A549 (cell line): ENCODE measurements around the gene FAM50A. TPM values are rescaled to one million over a fixed set of nuclear protein-coding genes. Genes with fewer than 3 reads are reported as not detected.

Source experiments
- ATAC-seq, 2 experiments: fragments of 200-7000 bp in 1 of 2; fragments of >200 bp in 1 of 2; cut with Nextera tagmentation in 1 of 2; cut with Tn5 transposase in 1 of 2; 3 replicates each; pipeline versions ENCODE4 v1.8.0 to v1.9.1; 2018 to 2020; ENCODE audit warnings: mild to moderate bottlenecking in 1 of 2, moderate library complexity in 1 of 2
- CTCF ChIA-PET: fragments of 300-600 bp; sonication (Branson Sonifier 250); formaldehyde crosslinking; extraction: SDS; loops from one replicate; lab custom pipeline; 2021; ENCODE audit warnings: antibody characterized with exemption, inconsistent platforms; lab: Yijun Ruan, JAX
- POLR2A ChIA-PET: fragments of 350-600 bp; formaldehyde crosslinking; extraction: SDS; loops from one replicate; lab custom pipeline; 2021; ENCODE audit warnings: antibody characterized with exemption, inconsistent platforms; lab: Yijun Ruan, JAX
- DNase-seq, 2 experiments: peaks; one replicate each; pipeline versions ENCODE4 v3.0.0 to v3.0.0-alpha.2; 2011 to 2016; ENCODE audit warnings: low read depth in 1 of 2, low spot score in 1 of 2
- FAIRE-seq: peaks from 2 replicates; lab custom pipeline; 2011; peaks lifted over from hg19 to GRCh38; lab: Jason Lieb, UNC
- H3K27ac ChIP-seq, 2 experiments: fragments of >200 bp; sonication (Bioruptor Twin); formaldehyde crosslinking; 3 replicates each; pipeline ENCODE4 v1.5.1; 2016 to 2017
- H3K4me1 ChIP-seq: fragments of >200 bp; sonication (Bioruptor Twin); formaldehyde crosslinking; 3 replicates; pipeline ENCODE4 v1.6.1; 2016
- H3K4me2 ChIP-seq: fragments of >200 bp; sonication (Bioruptor Twin); formaldehyde crosslinking; 3 replicates; pipeline ENCODE4 v1.6.1; 2016
- H3K4me3 ChIP-seq: fragments of >200 bp; sonication (Bioruptor Twin); formaldehyde crosslinking; 3 replicates; pipeline ENCODE4 v1.5.1; 2016
- H3K9me3 ChIP-seq: fragments of >200 bp; sonication (Bioruptor Twin); formaldehyde crosslinking; 3 replicates; pipeline ENCODE4 v1.6.1; 2016
- CEBPB ChIP-seq, 2 experiments: fragments of >200 bp in 1 of 2; sonication (Bioruptor Twin) in 1 of 2; formaldehyde crosslinking in 1 of 2; IDR thresholded peaks; 2 replicates each; pipeline ENCODE4 v1.6.1; 2012 to 2016
- CHD2 ChIP-seq: fragments of 150-350 bp; IDR thresholded peaks from 2 replicates; pipeline ENCODE4 v1.6.1; 2014; ENCODE audit warnings: low read length; ENCODE audit not compliant: partially characterized antibody
- EHF ChIP-seq: fragments of 250-450 bp; sonication (Bioruptor Pico); IDR thresholded peaks from 2 replicates; pipeline ENCODE4 v1.5.0; 2020; ENCODE audit warnings: mild to moderate bottlenecking
- EHMT2 ChIP-seq: fragments of 200-600 bp; sonication (generic); IDR thresholded peaks from 2 replicates; pipeline ENCODE4 v1.6.1; 2016; ENCODE audit warnings: antibody characterized with exemption, low read depth, mild to moderate bottlenecking, moderate library complexity
- EP300 ChIP-seq, 2 experiments: fragments of >200 bp; sonication (Bioruptor Twin); formaldehyde crosslinking; IDR thresholded peaks; 2 replicates in 1 of 2; 3 replicates in 1 of 2; pipeline ENCODE4 v1.6.1; 2016 to 2017
- ESRRA ChIP-seq: fragments of 150-350 bp; IDR thresholded peaks from 2 replicates; pipeline ENCODE4 v1.6.1; 2014; ENCODE audit warnings: mild to moderate bottlenecking, low read length, borderline replicate concordance
- FOSL2 ChIP-seq, 2 experiments: fragments of 450-650 bp in 1 of 2; fragments of >200 bp in 1 of 2; sonication (Bioruptor Twin) in 1 of 2; formaldehyde crosslinking; IDR thresholded peaks; 2 replicates each; pipeline versions ENCODE4 v1.5.0 to v1.6.1; 2016 to 2020; ENCODE audit warnings: mild to moderate bottlenecking in 1 of 2, moderate library complexity in 1 of 2
- GATA3 ChIP-seq: IDR thresholded peaks from 2 replicates; pipeline ENCODE4 v1.6.1; 2012; ENCODE audit warnings: borderline replicate concordance
- HOXA7 ChIP-seq: fragments of 250-450 bp; sonication (Bioruptor Pico); IDR thresholded peaks from 2 replicates; pipeline ENCODE4 v1.5.0; 2020; ENCODE audit warnings: mild to moderate bottlenecking, moderate library complexity
- HOXB13 ChIP-seq: fragments of 250-450 bp; sonication (Bioruptor Pico); IDR thresholded peaks from 2 replicates; pipeline ENCODE4 v1.5.0; 2020; ENCODE audit warnings: low read depth, mild to moderate bottlenecking, moderate library complexity
- JUNB ChIP-seq: fragments of >200 bp; sonication (Bioruptor Twin); formaldehyde crosslinking; IDR thresholded peaks from 2 replicates; pipeline ENCODE4 v1.6.1; 2016
- KDM5A ChIP-seq: fragments of 200-600 bp; sonication (generic); IDR thresholded peaks from 2 replicates; pipeline ENCODE4 v1.6.1; 2016; ENCODE audit warnings: antibody characterized with exemption, mild to moderate bottlenecking
- NPAS2 ChIP-seq: fragments of 250-450 bp; sonication (Bioruptor Pico); IDR thresholded peaks from 2 replicates; pipeline ENCODE4 v1.8.0; 2022; ENCODE audit warnings: mild to moderate bottlenecking, moderate library complexity, borderline replicate concordance
- NR3C1 ChIP-seq: fragments of >200 bp; sonication (Bioruptor Twin); formaldehyde crosslinking; IDR thresholded peaks from 3 replicates; pipeline ENCODE4 v1.6.1; 2017
- RCOR1 ChIP-seq: fragments of 150-350 bp; IDR thresholded peaks from 2 replicates; pipeline ENCODE4 v1.6.1; 2014; ENCODE audit warnings: antibody characterized with exemption, low read length, low read depth
- RNF2 ChIP-seq: fragments of 200-600 bp; sonication (generic); IDR thresholded peaks from 2 replicates; pipeline ENCODE4 v1.6.1; 2016; ENCODE audit warnings: low read depth, mild to moderate bottlenecking, antibody characterized with exemption, moderate library complexity, borderline replicate concordance
- WGBS: methylation state at CpG from one replicate; pipeline ENCODE4 v1.1.6; 2017; ENCODE audit errors: missing lambda C conversion rate; 5-methylcytosine and 5-hydroxymethylcytosine counted together
- polyA plus RNA-seq, 4 experiments: library from polyadenylated mRNA; depleted of rRNA in 3 of 4; stranded (reverse); fragments of >200 nt; fragmentation: RNase III in 1 of 4; extraction: RNeasy Plus Mini Kit Qiagen cat#74134 plus additional on column Dnase treatment in 1 of 4; gene quantifications; 2 replicates in 3 of 4; 3 replicates in 1 of 4; pipeline ENCODE4 v1.2.3, GENCODE V29; 2011 to 2017
- TF ChIP-seq, protein P1 (sequence below): fragments of >200 bp; sonication (Bioruptor Twin); formaldehyde crosslinking; IDR thresholded peaks from 2 replicates; pipeline ENCODE4 v1.6.1; 2016
- TF ChIP-seq, protein P2 (sequence below): fragments of >200 bp; sonication (Bioruptor Twin); formaldehyde crosslinking; IDR thresholded peaks from 3 replicates; pipeline ENCODE4 v1.5.1; 2016
- TF ChIP-seq, protein P3 (sequence below): IDR thresholded peaks from 2 replicates; pipeline ENCODE4 v1.6.1; 2012
- TF ChIP-seq, protein P4 (sequence below): IDR thresholded peaks from 2 replicates; pipeline ENCODE4 v1.6.1; 2012; ENCODE audit warnings: low read depth, borderline replicate concordance

Gene FAM50A
- polyA plus RNA-seq, 2 of the 4 experiments (the other 2 are of a cell fraction) = 57.8 to 123 TPM

DNA sequence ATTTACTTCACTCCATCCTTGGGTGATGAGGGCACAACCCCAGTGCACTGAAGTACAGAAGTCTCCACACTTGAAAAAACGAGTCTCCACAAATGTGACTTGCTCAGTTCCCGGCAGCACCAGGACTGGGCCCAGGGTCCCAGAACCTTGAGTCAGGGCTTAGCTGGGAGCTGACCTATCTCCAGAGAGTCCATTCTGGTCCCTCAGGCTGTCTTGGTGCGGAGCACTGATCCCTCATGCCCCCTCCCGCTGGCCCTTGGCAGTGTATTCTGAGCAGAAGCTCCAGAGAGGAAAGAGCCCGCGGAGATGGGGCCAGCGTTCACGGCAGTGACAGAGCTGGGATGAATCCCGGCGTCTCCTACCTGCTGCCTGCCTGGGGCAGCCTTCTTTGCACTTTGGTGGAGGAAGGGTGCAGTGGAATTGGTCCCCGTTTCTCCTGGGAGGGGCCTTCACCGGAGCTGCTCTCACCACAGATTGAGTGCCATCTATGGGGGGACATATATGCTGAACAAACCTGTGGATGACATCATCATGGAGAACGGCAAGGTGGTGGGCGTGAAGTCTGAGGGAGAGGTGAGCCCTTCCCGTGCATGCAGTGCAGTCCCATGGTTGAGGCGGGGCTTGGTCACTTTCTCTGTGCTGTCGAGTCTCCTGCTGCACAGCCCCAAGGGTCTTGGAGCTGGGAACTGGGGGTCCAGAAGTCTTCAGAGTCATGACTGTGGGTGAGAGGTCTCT, 3.2 kb upstream of the FAM50A start:
- no peak overlapping the region for H3K4me2 ChIP-seq
- TF ChIP-seq NPAS2 (CRISPR knock-in tag) = no peak
- ChIA-PET CTCF (interaction anchor here (0.8 to 1.2 kb wide), 2 partner anchors 13 to 42 kb away, joined by 3 to 4 read pairs; partner anchors contain the start of gene ATP6AP1), POLR2A (interaction anchor here (0.7 kb wide), 1 partner anchor 18 kb away, joined by 6 read pairs; no protein-coding TSS in a partner anchor)
- WGBS = 93% methylated on average over 12 of the region's 17 CpGs
- H3K4me3 ChIP-seq = no peak overlapping the region
- no peak overlapping the region for H3K27ac ChIP-seq
- H3K4me1 ChIP-seq = peaks cover 24% of the 10 kb centered on the region
- FAIRE-seq (no peak), ATAC-seq (no peak), DNase-seq (no peak)
- no peaks in the 10 kb centered on the region for H3K9me3 ChIP-seq

DNA sequence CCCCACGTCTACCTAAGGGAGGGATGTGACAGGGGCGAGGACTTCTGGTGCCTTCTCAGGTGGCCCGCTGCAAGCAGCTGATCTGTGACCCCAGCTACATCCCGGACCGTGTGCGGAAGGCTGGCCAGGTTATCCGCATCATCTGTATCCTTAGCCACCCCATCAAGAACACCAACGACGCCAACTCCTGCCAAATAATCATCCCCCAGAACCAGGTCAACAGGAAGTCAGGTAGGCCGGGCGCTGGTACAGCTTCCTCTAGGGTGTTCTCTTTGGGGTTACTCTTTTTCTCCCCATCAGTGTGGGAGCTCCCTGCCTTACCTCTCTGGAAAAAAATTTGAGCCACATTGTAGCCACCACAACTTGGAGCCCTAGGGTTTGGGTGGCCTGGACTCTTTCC, 2.4 kb upstream of the FAM50A start:
- H3K4me2 ChIP-seq = no peak overlapping the region
- ChIA-PET CTCF (interaction anchor here (1.1 to 1.2 kb wide), 2 partner anchors 12 to 14 kb away, joined by 3 read pairs; partner anchors contain the start of gene ATP6AP1), POLR2A (no interaction called here)
- TF ChIP-seq CEBPB (IDR thresholded peaks at IDR 0.05) (no peak), RNF2 (no peak), ESRRA (no peak), NR3C1 (no peak), JUNB (no peak), FOSL2 (IDR thresholded peaks at IDR 0.05) (no peak), FOSL2 (CRISPR knock-in tag; IDR thresholded peaks at IDR 0.05) (no peak), GATA3 (no peak), EHMT2 (no peak)
- TF ChIP-seq, protein P1, sequence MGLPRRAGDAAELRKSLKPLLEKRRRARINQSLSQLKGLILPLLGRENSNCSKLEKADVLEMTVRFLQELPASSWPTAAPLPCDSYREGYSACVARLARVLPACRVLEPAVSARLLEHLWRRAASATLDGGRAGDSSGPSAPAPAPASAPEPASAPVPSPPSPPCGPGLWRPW = no peak
- TF ChIP-seq, protein P2, sequence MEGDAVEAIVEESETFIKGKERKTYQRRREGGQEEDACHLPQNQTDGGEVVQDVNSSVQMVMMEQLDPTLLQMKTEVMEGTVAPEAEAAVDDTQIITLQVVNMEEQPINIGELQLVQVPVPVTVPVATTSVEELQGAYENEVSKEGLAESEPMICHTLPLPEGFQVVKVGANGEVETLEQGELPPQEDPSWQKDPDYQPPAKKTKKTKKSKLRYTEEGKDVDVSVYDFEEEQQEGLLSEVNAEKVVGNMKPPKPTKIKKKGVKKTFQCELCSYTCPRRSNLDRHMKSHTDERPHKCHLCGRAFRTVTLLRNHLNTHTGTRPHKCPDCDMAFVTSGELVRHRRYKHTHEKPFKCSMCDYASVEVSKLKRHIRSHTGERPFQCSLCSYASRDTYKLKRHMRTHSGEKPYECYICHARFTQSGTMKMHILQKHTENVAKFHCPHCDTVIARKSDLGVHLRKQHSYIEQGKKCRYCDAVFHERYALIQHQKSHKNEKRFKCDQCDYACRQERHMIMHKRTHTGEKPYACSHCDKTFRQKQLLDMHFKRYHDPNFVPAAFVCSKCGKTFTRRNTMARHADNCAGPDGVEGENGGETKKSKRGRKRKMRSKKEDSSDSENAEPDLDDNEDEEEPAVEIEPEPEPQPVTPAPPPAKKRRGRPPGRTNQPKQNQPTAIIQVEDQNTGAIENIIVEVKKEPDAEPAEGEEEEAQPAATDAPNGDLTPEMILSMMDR = no peak
- TF ChIP-seq, protein P3, sequence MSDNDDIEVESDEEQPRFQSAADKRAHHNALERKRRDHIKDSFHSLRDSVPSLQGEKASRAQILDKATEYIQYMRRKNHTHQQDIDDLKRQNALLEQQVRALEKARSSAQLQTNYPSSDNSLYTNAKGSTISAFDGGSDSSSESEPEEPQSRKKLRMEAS = no peak
- TF ChIP-seq, protein P4, sequence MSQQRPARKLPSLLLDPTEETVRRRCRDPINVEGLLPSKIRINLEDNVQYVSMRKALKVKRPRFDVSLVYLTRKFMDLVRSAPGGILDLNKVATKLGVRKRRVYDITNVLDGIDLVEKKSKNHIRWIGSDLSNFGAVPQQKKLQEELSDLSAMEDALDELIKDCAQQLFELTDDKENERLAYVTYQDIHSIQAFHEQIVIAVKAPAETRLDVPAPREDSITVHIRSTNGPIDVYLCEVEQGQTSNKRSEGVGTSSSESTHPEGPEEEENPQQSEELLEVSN = no peak
- no peak for FAIRE-seq
- DNase-seq = no peak
- WGBS = 99% methylated on average over 8 of the region's 11 CpGs
- no peak for ATAC-seq
- peaks cover 21% of the 10 kb centered on the region for H3K4me1 ChIP-seq
- no peaks in the 10 kb centered on the region for H3K9me3 ChIP-seq
- H3K4me3 ChIP-seq = no peak overlapping the region
- no peak overlapping the region for H3K27ac ChIP-seq

DNA sequence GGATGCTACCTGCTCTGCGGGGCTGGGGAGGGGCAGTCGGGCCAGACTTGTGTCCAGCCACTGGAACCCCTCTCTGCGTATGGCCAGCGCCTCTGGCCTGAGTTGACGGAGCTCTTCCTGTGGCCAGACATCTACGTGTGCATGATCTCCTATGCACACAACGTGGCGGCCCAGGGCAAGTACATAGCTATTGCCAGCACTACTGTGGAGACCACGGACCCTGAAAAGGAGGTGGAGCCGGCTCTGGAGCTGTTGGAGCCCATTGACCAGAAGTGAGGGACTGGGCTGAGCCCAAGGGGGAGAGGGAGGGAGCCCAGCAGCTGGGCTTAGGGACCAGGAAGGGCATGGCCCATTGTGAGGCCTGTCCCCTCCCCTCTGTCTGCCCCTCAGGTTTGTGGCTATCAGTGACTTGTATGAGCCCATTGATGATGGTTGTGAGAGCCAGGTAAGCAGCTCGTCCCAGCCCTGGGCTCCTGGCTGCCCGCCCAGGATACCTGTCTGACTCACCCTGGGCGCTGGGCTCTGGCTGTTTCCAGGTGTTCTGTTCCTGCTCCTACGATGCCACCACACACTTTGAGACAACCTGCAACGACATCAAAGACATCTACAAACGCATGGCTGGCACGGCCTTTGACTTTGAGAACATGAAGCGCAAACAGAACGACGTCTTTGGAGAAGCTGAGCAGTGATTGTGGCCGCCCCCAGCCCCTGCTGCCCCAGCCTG, 1.8 kb upstream of the FAM50A start:
- FAIRE-seq = no peak
- Histone ChIP-seq H3K27ac (no peak overlapping the region), H3K4me2 (no peak overlapping the region), H3K4me1 (peaks cover 21% of the 10 kb centered on the region), H3K9me3 (no peaks in the 10 kb centered on the region), H3K4me3 (no peak overlapping the region)
- WGBS = 84% methylated on average over 14 of the region's 21 CpGs
- POLR2A ChIA-PET = no interaction called here
- CTCF ChIA-PET = interaction anchor here (1.1 to 1.2 kb wide), 2 partner anchors 13 to 14 kb away, joined by 3 read pairs; partner anchors contain the start of gene ATP6AP1
- TF ChIP-seq KDM5A (no peak), HOXA7 (CRISPR knock-in tag) (no peak), EHF (CRISPR knock-in tag) (no peak), RCOR1 (no peak), HOXB13 (CRISPR knock-in tag) (no peak), FOSL2 (IDR thresholded peaks at IDR 0.05) (no peak), FOSL2 (CRISPR knock-in tag; IDR thresholded peaks at IDR 0.05) (no peak), EP300 (IDR thresholded peaks at IDR 0.05) (no peak), CHD2 (no peak)
- no peak for DNase-seq
- ATAC-seq = no peak
